Measurements from ENCODE around the gene SLC39A11. TPM values are rescaled to one million over a fixed set of nuclear protein-coding genes. Genes with fewer than 3 reads are reported as not detected.

The SLC39A11 gene
- polyA plus RNA-seq, 1 of the 3 experiments (the other 2 are of a cell fraction) = 23.5 TPM

DNA sequence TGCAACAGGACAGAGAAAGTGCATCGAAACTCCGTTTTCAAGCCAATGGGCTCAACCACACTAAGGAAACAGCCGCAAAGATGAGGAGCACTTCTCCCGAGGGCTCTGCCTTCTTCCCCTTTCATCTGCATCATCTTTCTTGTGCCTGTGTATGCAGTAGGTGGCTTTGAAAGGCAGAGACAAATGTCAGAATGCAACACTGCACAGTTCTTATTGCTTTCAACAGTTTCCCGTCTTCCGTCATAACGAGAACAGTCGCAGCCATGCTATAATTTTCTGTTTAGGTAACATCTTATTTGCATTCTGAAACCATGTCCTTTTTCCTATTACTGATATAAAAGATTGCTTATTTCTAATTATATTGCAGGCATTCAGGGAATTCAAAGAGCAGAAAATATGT, 205.2 kb downstream of the SLC39A11 start:
- TF ChIP-seq CTCF (IDR thresholded peaks at IDR 0.05) (no peak), EP300 (IDR thresholded peaks at IDR 0.05; ENCODE audit: borderline replicate concordance in 1 of 2, low read depth in 1 of 2, low read length in 1 of 2) (no peak), POLR2AphosphoS5 (IDR thresholded peaks at IDR 0.05; ENCODE audit: low read depth, low read length) (no peak), RFX5 (IDR thresholded peaks at IDR 0.05; ENCODE audit: low read length) (no peak), RXRA (IDR thresholded peaks at IDR 0.05; ENCODE audit: borderline replicate concordance, low read depth) (no peak), GATA2 (CRISPR knock-in tag; IDR thresholded peaks at IDR 0.05) (no peak), GABPA (IDR thresholded peaks at IDR 0.05; ENCODE audit: low read depth) (no peak), USF2 (IDR thresholded peaks at IDR 0.05; ENCODE audit: borderline replicate concordance, low read depth, low read length) (no peak), RCOR1 (IDR thresholded peaks at IDR 0.05; ENCODE audit: low read length) (no peak), JUND (IDR thresholded peaks at IDR 0.05) (no peak), MXI1 (IDR thresholded peaks at IDR 0.05; ENCODE audit: low read depth, low read length) (no peak)
- Histone ChIP-seq H3K4me3 (ENCODE audit: low read depth in 2 of 2, low read length in 1 of 2) (no peak overlapping the region), H3K36me3 (replicated peaks in 1 of 2; ENCODE audit: control insufficient read depth in 1 of 2, insufficient read depth in 2 of 2, low read length in 1 of 2) (no peaks in the 10 kb centered on the region), H3K27me3 (ENCODE audit: insufficient read depth) (no peaks in the 10 kb centered on the region), H3K9ac (no peak overlapping the region), H4K20me1 (ENCODE audit: insufficient read depth) (no peaks in the 10 kb centered on the region), H3K9me3 (no peaks in the 10 kb centered on the region), H3K4me2 (no peak overlapping the region), H3F3A (replicated peaks; ENCODE audit: insufficient read depth) (no peaks in the 10 kb centered on the region), H3K9me2 (no peaks in the 10 kb centered on the region), H3K27ac (ENCODE audit: low read depth in 2 of 2, low read length in 1 of 2) (no peak overlapping the region), H2AFZ (ENCODE audit: low read depth) (no peak overlapping the region), H3K79me2 (ENCODE audit: insufficient read depth) (no peaks in the 10 kb centered on the region), H3K4me1 (ENCODE audit: control insufficient read depth in 1 of 2, insufficient read depth in 2 of 2, low read depth in 1 of 2, low read length in 1 of 2) (peaks cover 0 to 4% of the 10 kb centered on the region in 2 experiments; a peak in 1 of 4 replicates)
- no peak for DNase-seq
- CTCF ChIA-PET = no interaction called here
- POLR2A ChIA-PET = no interaction called here
- 75% methylated on average over 8 of the region's 8 CpGs for WGBS (ENCODE audit: low lambda C conversion rate)

DNA sequence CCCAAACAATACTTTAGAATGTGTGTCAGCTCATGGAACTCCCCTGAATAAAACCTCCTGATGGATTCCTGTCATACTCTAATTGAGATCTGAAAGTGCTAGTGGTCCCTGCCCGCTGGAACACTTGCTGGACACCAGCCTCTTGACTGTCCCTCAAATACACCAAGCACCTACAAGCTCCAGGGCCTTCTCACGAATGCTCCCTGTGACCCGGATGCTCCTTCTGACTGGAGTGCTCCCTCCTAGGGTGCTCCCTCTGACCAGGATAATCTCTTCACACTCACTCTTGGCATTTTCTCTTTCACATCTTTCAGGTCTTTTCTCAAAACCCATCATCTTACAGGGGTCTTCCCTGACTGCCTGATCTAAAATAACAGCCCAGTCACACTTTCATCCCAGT, 205.9 kb downstream of the SLC39A11 start:
- H3K4me2 ChIP-seq = no peak overlapping the region
- DNase-seq = no peak
- ChIA-PET POLR2A (no interaction called here), CTCF (no interaction called here)
- no peaks in the 10 kb centered on the region for H3K79me2 ChIP-seq (ENCODE audit: insufficient read depth)
- no peak overlapping the region for H3K9ac ChIP-seq
- H3K9me2 ChIP-seq = no peaks in the 10 kb centered on the region
- H3K36me3 ChIP-seq (replicated peaks in 1 of 2; ENCODE audit: control insufficient read depth in 1 of 2, insufficient read depth in 2 of 2, low read length in 1 of 2) = no peaks in the 10 kb centered on the region
- H3F3A ChIP-seq (replicated peaks; ENCODE audit: insufficient read depth) = no peaks in the 10 kb centered on the region
- H2AFZ ChIP-seq (ENCODE audit: low read depth) = no peak overlapping the region
- H3K27ac ChIP-seq (ENCODE audit: low read depth in 2 of 2, low read length in 1 of 2) = no peak overlapping the region
- no peak overlapping the region for H3K4me3 ChIP-seq (ENCODE audit: low read depth in 2 of 2, low read length in 1 of 2)
- H3K4me1 ChIP-seq (ENCODE audit: control insufficient read depth in 1 of 2, insufficient read depth in 2 of 2, low read depth in 1 of 2, low read length in 1 of 2) = peaks cover 0 to 4% of the 10 kb centered on the region in 2 experiments; a peak in 1 of 4 replicates
- H4K20me1 ChIP-seq (ENCODE audit: insufficient read depth) = no peaks in the 10 kb centered on the region
- 94% methylated on average over 3 of the region's 3 CpGs for WGBS (ENCODE audit: low lambda C conversion rate)
- no peaks in the 10 kb centered on the region for H3K27me3 ChIP-seq (ENCODE audit: insufficient read depth)
- H3K9me3 ChIP-seq = no peaks in the 10 kb centered on the region
- no peak for TF ChIP-seq SMC3 (IDR thresholded peaks at IDR 0.05; ENCODE audit: low read depth, low read length)
- TF ChIP-seq RAD21 (IDR thresholded peaks at IDR 0.05; ENCODE audit: low read length) = no peak
- TF ChIP-seq USF2 (IDR thresholded peaks at IDR 0.05; ENCODE audit: borderline replicate concordance, low read depth, low read length) = no peak
- no peak for TF ChIP-seq RXRA (IDR thresholded peaks at IDR 0.05; ENCODE audit: borderline replicate concordance, low read depth)
- TF ChIP-seq CHD2 (IDR thresholded peaks at IDR 0.05; ENCODE audit: low read length, partially characterized antibody) = no peak
- TF ChIP-seq EZH2phosphoT487 (IDR thresholded peaks at IDR 0.05; ENCODE audit: borderline replicate concordance, low read depth) = no peak
- no peak for TF ChIP-seq JUND (IDR thresholded peaks at IDR 0.05)
- TF ChIP-seq YY1 (IDR thresholded peaks at IDR 0.05; ENCODE audit: low read depth) = no peak
- no peak for TF ChIP-seq FOXM1 (IDR thresholded peaks at IDR 0.05; ENCODE audit: low read depth)
- no peak for TF ChIP-seq TEAD4 (IDR thresholded peaks at IDR 0.05; ENCODE audit: borderline replicate concordance, insufficient read depth)
- TF ChIP-seq, protein P1, sequence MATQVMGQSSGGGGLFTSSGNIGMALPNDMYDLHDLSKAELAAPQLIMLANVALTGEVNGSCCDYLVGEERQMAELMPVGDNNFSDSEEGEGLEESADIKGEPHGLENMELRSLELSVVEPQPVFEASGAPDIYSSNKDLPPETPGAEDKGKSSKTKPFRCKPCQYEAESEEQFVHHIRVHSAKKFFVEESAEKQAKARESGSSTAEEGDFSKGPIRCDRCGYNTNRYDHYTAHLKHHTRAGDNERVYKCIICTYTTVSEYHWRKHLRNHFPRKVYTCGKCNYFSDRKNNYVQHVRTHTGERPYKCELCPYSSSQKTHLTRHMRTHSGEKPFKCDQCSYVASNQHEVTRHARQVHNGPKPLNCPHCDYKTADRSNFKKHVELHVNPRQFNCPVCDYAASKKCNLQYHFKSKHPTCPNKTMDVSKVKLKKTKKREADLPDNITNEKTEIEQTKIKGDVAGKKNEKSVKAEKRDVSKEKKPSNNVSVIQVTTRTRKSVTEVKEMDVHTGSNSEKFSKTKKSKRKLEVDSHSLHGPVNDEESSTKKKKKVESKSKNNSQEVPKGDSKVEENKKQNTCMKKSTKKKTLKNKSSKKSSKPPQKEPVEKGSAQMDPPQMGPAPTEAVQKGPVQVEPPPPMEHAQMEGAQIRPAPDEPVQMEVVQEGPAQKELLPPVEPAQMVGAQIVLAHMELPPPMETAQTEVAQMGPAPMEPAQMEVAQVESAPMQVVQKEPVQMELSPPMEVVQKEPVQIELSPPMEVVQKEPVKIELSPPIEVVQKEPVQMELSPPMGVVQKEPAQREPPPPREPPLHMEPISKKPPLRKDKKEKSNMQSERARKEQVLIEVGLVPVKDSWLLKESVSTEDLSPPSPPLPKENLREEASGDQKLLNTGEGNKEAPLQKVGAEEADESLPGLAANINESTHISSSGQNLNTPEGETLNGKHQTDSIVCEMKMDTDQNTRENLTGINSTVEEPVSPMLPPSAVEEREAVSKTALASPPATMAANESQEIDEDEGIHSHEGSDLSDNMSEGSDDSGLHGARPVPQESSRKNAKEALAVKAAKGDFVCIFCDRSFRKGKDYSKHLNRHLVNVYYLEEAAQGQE (IDR thresholded peaks at IDR 0.05; ENCODE audit: low read depth, low read length) = no peak
- no peak for TF ChIP-seq IRF3 (IDR thresholded peaks at IDR 0.05; ENCODE audit: low read depth, low read length)
